MM.1S (cell line): ENCODE results near the gene MPZL2.

Source experiments
- DNase-seq: peaks from one replicate; pipeline ENCODE4 v3.0.0-alpha.2; 2015
- H2AFZ ChIP-seq: fragments of 300-600 bp; sonication (generic); 2 replicates; pipeline ENCODE4 v1.6.0; 2016; ENCODE audit warnings: antibody characterized with exemption, low read length
- H3F3A ChIP-seq: fragments of 300-600 bp; sonication (generic); 2 replicates; pipeline ENCODE4 v1.6.1; 2016; ENCODE audit warnings: mild to moderate bottlenecking, antibody characterized with exemption, low read length, moderate library complexity, mixed read lengths; ENCODE audit not compliant: insufficient read depth
- H3K27ac ChIP-seq: fragments of 300-600 bp; sonication (generic); 2 replicates; pipeline ENCODE4 v1.5.1; 2016; ENCODE audit warnings: mild to moderate bottlenecking, low read length
- H3K27me3 ChIP-seq: fragments of 300-600 bp; sonication (generic); replicated peaks from 2 replicates; pipeline ENCODE4 v1.6.0; 2016; ENCODE audit warnings: low read length; ENCODE audit not compliant: insufficient read depth
- H3K36me3 ChIP-seq: fragments of 300-600 bp; sonication (generic); replicated peaks from 2 replicates; pipeline ENCODE4 v1.6.1; 2016; ENCODE audit warnings: mild to moderate bottlenecking, low read length, mixed read lengths; ENCODE audit not compliant: insufficient read depth
- H3K4me1 ChIP-seq: fragments of 300-600 bp; sonication (generic); 2 replicates; pipeline ENCODE4 v1.6.1; 2016; ENCODE audit warnings: low read length, mixed read lengths
- H3K4me2 ChIP-seq: fragments of 300-600 bp; sonication (generic); 2 replicates; pipeline ENCODE4 v1.6.0; 2016; ENCODE audit warnings: low read depth, low read length
- H3K4me3 ChIP-seq: fragments of 300-600 bp; sonication (generic); 2 replicates; pipeline ENCODE4 v1.5.1; 2016; ENCODE audit warnings: low read length, mixed read lengths
- H3K79me2 ChIP-seq: fragments of 300-600 bp; sonication (generic); 2 replicates; pipeline ENCODE4 v1.6.1; 2016; ENCODE audit warnings: mixed run types, low read length, mixed read lengths
- H3K9ac ChIP-seq: fragments of 300-600 bp; sonication (generic); 2 replicates; pipeline ENCODE4 v1.6.1; 2016; ENCODE audit warnings: low read length, mixed read lengths
- H3K9me2 ChIP-seq: fragments of 300-600 bp; sonication (generic); replicated peaks from 2 replicates; pipeline ENCODE4 v1.6.1; 2016; ENCODE audit warnings: mild to moderate bottlenecking, low read length, mixed read lengths; ENCODE audit not compliant: insufficient read depth
- H3K9me3 ChIP-seq: fragments of 300-600 bp; sonication (generic); replicated peaks from 2 replicates; pipeline ENCODE4 v1.6.1; 2016; ENCODE audit warnings: mild to moderate bottlenecking, low read length, mixed read lengths; ENCODE audit not compliant: insufficient read depth
- H4K20me1 ChIP-seq: fragments of 300-600 bp; sonication (generic); 2 replicates; pipeline ENCODE4 v1.6.1; 2016; ENCODE audit warnings: mild to moderate bottlenecking, low read length, moderate library complexity, mixed read lengths; ENCODE audit not compliant: insufficient read depth
- EZH2 ChIP-seq: fragments of 300-600 bp; sonication (generic); optimal IDR thresholded peaks from 2 replicates; pipeline ENCODE3; 2017; ENCODE audit warnings: low read depth, mild to moderate bottlenecking, antibody characterized with exemption, low read length, mixed read lengths
- EZH2phosphoT487 ChIP-seq: fragments of 300-600 bp; sonication (generic); IDR thresholded peaks from 2 replicates; pipeline ENCODE4 v1.6.1; 2018; ENCODE audit warnings: antibody characterized with exemption, low read length
- TF ChIP-seq, protein P1 (sequence below): fragments of 300-600 bp; sonication (generic); IDR thresholded peaks from 2 replicates; pipeline ENCODE4 v1.5.1; 2016; ENCODE audit warnings: antibody characterized with exemption, low read length, mixed read lengths

Gene MPZL2

DNA sequence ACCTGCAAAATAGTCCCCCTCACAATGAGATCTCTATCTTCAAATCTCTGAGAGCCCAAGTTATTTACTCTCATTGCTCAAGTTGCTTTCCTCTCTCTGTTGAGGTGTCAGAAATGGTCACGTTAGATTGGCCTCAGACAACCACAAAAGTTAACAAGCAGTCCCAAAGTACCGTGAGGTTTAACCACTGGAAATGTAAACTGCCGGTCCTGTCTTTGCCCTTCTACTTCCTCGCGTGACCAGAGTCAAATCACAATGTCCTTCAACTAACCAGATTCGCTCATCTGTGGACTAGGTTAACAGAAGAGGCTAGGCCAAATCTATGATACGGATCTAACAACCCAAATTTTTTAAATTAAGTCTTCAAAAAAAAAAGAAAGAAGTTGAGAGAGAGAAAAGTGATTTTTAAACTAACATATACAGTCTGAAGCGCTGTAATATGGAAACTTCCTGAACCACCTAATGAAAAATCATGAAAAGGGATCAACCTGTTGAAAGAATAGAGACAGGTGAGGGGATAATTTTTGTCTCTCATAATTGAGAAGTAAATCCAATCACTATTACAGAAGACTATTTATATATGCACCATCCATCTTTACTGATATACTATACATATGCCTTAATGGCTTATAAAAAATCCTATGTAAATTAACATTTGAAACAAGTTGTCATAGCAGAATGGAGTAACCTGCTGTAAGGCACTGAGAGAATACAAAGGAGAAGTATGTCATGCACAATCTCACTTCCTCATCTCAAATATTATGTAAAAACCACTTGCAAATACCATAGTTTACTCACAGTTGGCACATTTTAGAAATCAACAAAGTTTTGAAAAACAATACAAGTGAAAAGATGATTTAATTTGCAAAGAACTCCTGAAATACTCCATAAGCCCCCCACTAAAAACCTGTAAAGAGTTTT is 36.0 kb downstream of the MPZL2 start:
- H3K79me2 ChIP-seq = no peaks in the 10 kb centered on the region
- no peaks in the 10 kb centered on the region for H3F3A ChIP-seq
- no peaks in the 10 kb centered on the region for H3K9me3 ChIP-seq
- no peaks in the 10 kb centered on the region for H3K9me2 ChIP-seq
- H3K4me1 ChIP-seq = no peaks in the 10 kb centered on the region
- TF ChIP-seq, protein P1, sequence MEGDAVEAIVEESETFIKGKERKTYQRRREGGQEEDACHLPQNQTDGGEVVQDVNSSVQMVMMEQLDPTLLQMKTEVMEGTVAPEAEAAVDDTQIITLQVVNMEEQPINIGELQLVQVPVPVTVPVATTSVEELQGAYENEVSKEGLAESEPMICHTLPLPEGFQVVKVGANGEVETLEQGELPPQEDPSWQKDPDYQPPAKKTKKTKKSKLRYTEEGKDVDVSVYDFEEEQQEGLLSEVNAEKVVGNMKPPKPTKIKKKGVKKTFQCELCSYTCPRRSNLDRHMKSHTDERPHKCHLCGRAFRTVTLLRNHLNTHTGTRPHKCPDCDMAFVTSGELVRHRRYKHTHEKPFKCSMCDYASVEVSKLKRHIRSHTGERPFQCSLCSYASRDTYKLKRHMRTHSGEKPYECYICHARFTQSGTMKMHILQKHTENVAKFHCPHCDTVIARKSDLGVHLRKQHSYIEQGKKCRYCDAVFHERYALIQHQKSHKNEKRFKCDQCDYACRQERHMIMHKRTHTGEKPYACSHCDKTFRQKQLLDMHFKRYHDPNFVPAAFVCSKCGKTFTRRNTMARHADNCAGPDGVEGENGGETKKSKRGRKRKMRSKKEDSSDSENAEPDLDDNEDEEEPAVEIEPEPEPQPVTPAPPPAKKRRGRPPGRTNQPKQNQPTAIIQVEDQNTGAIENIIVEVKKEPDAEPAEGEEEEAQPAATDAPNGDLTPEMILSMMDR = no peak
- TF ChIP-seq EZH2phosphoT487 (no peak), EZH2 (no peak)
- no peak overlapping the region for H3K27ac ChIP-seq
- no peaks in the 10 kb centered on the region for H3K36me3 ChIP-seq
- no peaks in the 10 kb centered on the region for H4K20me1 ChIP-seq
- no peak overlapping the region for H3K4me3 ChIP-seq
- DNase-seq = no peak
- H3K27me3 ChIP-seq = no peaks in the 10 kb centered on the region
- no peak overlapping the region for H3K4me2 ChIP-seq
- H2AFZ ChIP-seq = no peak overlapping the region
- no peak overlapping the region for H3K9ac ChIP-seq

DNA sequence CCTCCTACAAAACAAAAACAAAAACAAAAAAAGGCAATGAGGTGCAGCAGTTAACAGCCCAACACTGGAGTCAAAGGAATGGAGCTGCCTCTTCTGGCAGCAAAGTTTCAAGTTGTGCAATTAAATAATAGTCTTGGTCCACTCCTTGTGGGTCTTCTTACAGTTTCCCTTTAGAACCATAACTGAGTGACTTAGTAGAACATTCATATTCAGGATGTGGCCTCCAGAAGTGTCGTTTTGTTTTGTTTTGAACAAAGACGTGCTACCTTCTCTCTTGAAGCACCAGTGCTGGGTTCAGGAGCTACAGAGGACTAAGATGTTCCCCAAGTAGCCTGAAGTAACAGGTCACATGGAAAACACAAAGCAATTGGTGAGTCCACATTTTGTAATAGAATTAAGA is 37.3 kb downstream of the MPZL2 start:
- no peaks in the 10 kb centered on the region for H3K4me1 ChIP-seq
- H3K27me3 ChIP-seq = no peaks in the 10 kb centered on the region
- no peaks in the 10 kb centered on the region for H3K9me2 ChIP-seq
- H3K4me3 ChIP-seq = no peak overlapping the region
- DNase-seq = no peak
- H2AFZ ChIP-seq = no peak overlapping the region
- no peaks in the 10 kb centered on the region for H3F3A ChIP-seq
- H3K79me2 ChIP-seq = no peaks in the 10 kb centered on the region
- no peaks in the 10 kb centered on the region for H3K9me3 ChIP-seq
- no peaks in the 10 kb centered on the region for H3K36me3 ChIP-seq
- H3K9ac ChIP-seq = no peak overlapping the region
- H3K4me2 ChIP-seq = no peak overlapping the region
- TF ChIP-seq EZH2phosphoT487 = no peak
- TF ChIP-seq EZH2 = no peak
- TF ChIP-seq, protein P1 = no peak
- H4K20me1 ChIP-seq = no peaks in the 10 kb centered on the region
- no peak overlapping the region for H3K27ac ChIP-seq

DNA sequence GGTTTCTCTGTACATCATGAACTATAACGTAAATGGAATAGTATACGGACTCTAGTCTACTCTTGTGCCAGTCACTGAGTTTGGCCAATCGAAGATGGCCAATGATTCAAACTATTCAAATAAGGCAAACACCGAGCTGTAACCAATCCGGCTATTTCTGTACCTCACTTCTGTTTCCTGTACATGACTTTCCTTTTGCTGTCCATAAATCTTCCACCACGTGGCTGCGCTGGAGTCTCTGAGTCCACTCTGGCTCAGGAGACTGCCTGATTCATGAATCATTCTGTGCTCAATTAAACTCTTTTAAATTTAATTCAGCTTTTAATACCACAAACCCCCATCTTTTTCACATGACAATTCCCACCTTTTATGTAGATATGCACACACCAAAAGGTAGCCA is 37.8 kb downstream of the MPZL2 start:
- Histone ChIP-seq H3K9ac (no peak overlapping the region), H3K36me3 (no peaks in the 10 kb centered on the region), H3K4me3 (no peak overlapping the region), H3K4me2 (no peak overlapping the region), H3K4me1 (no peaks in the 10 kb centered on the region), H3K27ac (no peak overlapping the region), H3K9me2 (no peaks in the 10 kb centered on the region), H2AFZ (no peak overlapping the region), H3K9me3 (no peaks in the 10 kb centered on the region), H3K27me3 (0 out of 2 replicates have a peak, but pooled peaks cover 2% of the 10 kb centered on the region), H3K79me2 (no peaks in the 10 kb centered on the region), H3F3A (no peaks in the 10 kb centered on the region), H4K20me1 (no peaks in the 10 kb centered on the region)
- no peak for DNase-seq
- TF ChIP-seq, protein P1 = no peak
- no peak for TF ChIP-seq EZH2phosphoT487
- no peak for TF ChIP-seq EZH2
